Suprapubic skin (tissue), 4 donors: ENCODE data around the gene SLC15A3.

Experiments
- CTCF ChIP-seq, 2 donors: fragments of 200-600 bp in 1 of 2; fragments of 450-650 bp in 1 of 2; sonication (generic) in 1 of 2; IDR thresholded peaks; one replicate each; pipeline ENCODE4 v1.5.1; 2016 to 2019; ENCODE audit warnings: antibody characterized with exemption in 2 of 2, mild to moderate bottlenecking in 1 of 2, moderate library complexity in 1 of 2
- EP300 ChIP-seq: sonication (generic); formaldehyde crosslinking; IDR thresholded peaks from one replicate; pipeline ENCODE4 v1.6.1; 2017; ENCODE audit warnings: antibody characterized with exemption
- POLR2A ChIP-seq, 2 donors: fragments of 450-650 bp; IDR thresholded peaks; one replicate each; pipeline ENCODE4 v1.6.1; 2017; ENCODE audit warnings: antibody characterized with exemption in 2 of 2, mild to moderate bottlenecking in 2 of 2, moderate library complexity in 2 of 2
- POLR2AphosphoS5 ChIP-seq, 3 donors: sonication (generic); formaldehyde crosslinking; IDR thresholded peaks; one replicate each; pipeline ENCODE4 v1.6.1; 2017; ENCODE audit warnings: antibody characterized with exemption in 3 of 3

- TF ChIP-seq CTCF (IDR thresholded peaks at IDR 0.05) (no peak), POLR2A (IDR thresholded peaks at IDR 0.05) (no peak), EP300 (no peak), POLR2AphosphoS5 (IDR thresholded peaks at IDR 0.05) (no peak)
Observed at GRCh38 chr11:60981515-60981914, 29.5 kb upstream of the SLC15A3 start.
